ENCODE data around the gene ARSK.

ARSK gene

GRCh38 chr5:95520206-95520605 lies 34.7 kb upstream of the ARSK start:
- Histone ChIP-seq H4K20me1 (ENCODE audit: insufficient read depth, low read length) (no peaks in the 10 kb centered on the region), H2AFZ (ENCODE audit: low read length) (no peak overlapping the region), H3K4me2 (ENCODE audit: low read length) (no peak overlapping the region), H3K4me3 (ENCODE audit: low read depth, low read length, poor library complexity, severe bottlenecking) (no peak overlapping the region), H3K79me2 (ENCODE audit: insufficient read depth, low read length) (no peaks in the 10 kb centered on the region), H3K9me2 (ENCODE audit: low read depth, low read length) (no peaks in the 10 kb centered on the region), H3K9me3 (ENCODE audit: low read length) (no peaks in the 10 kb centered on the region), H3K4me1 (ENCODE audit: insufficient read depth, low read length, severe bottlenecking) (no peaks in the 10 kb centered on the region), H3K9ac (ENCODE audit: low read length) (no peak overlapping the region), H3F3A (ENCODE audit: insufficient read depth, low read length) (no peaks in the 10 kb centered on the region), H3K27ac (ENCODE audit: low read depth, low read length, poor library complexity, severe bottlenecking) (no peak overlapping the region), H3K27me3 (ENCODE audit: insufficient read depth, low read length) (no peaks in the 10 kb centered on the region), H3K36me3 (ENCODE audit: insufficient read depth, low read length) (peaks cover 85% of the 10 kb centered on the region)
- TF ChIP-seq EZH2 (IDR thresholded peaks at IDR 0.05; ENCODE audit: borderline replicate concordance, low read length) = no peak
- TF ChIP-seq CTCF (IDR thresholded peaks at IDR 0.05; ENCODE audit: low read length) = no peak

- H3K27me3 ChIP-seq (ENCODE audit: insufficient read depth, low read length) = no peaks in the 10 kb centered on the region
- H3K4me3 ChIP-seq (ENCODE audit: low read depth, low read length, poor library complexity, severe bottlenecking) = no peak overlapping the region
- H3K36me3 ChIP-seq (ENCODE audit: insufficient read depth, low read length) = peaks cover 88% of the 10 kb centered on the region
Observed at GRCh38 chr5:95524423-95524822, 30.5 kb upstream of the ARSK start.

GRCh38 chr5:95526871-95527270 lies 28.0 kb upstream of the ARSK start:
- Histone ChIP-seq H4K20me1 (ENCODE audit: insufficient read depth, low read length) (no peaks in the 10 kb centered on the region), H3F3A (ENCODE audit: insufficient read depth, low read length) (no peaks in the 10 kb centered on the region; the same call in 1 of the 2 replicates), H3K36me3 (ENCODE audit: insufficient read depth, low read length) (peaks cover 84% of the 10 kb centered on the region), H3K9me2 (ENCODE audit: low read depth, low read length) (no peaks in the 10 kb centered on the region), H3K4me2 (ENCODE audit: low read length) (no peak overlapping the region), H3K4me3 (ENCODE audit: low read depth, low read length, poor library complexity, severe bottlenecking) (no peak overlapping the region), H3K27ac (ENCODE audit: low read depth, low read length, poor library complexity, severe bottlenecking) (no peak overlapping the region), H3K9ac (ENCODE audit: low read length) (no peak overlapping the region), H3K4me1 (ENCODE audit: insufficient read depth, low read length, severe bottlenecking) (no peaks in the 10 kb centered on the region), H2AFZ (ENCODE audit: low read length) (no peak overlapping the region), H3K79me2 (ENCODE audit: insufficient read depth, low read length) (no peaks in the 10 kb centered on the region), H3K27me3 (ENCODE audit: insufficient read depth, low read length) (no peaks in the 10 kb centered on the region), H3K9me3 (ENCODE audit: low read length) (no peaks in the 10 kb centered on the region)
- TF ChIP-seq EZH2 (IDR thresholded peaks at IDR 0.05; ENCODE audit: borderline replicate concordance, low read length) (no peak), CTCF (IDR thresholded peaks at IDR 0.05; ENCODE audit: low read length) (no peak)

More at GRCh38 chr5:95524423-95524822, 30.5 kb upstream of the ARSK start:
- Histone ChIP-seq H2AFZ (ENCODE audit: low read length) (no peak overlapping the region), H3K27ac (ENCODE audit: low read depth, low read length, poor library complexity, severe bottlenecking) (no peak overlapping the region), H3F3A (ENCODE audit: insufficient read depth, low read length) (no peaks in the 10 kb centered on the region; the same call in 1 of the 2 replicates), H3K4me1 (ENCODE audit: insufficient read depth, low read length, severe bottlenecking) (no peaks in the 10 kb centered on the region), H3K9me3 (ENCODE audit: low read length) (no peaks in the 10 kb centered on the region), H4K20me1 (ENCODE audit: insufficient read depth, low read length) (no peaks in the 10 kb centered on the region), H3K4me2 (ENCODE audit: low read length) (no peak overlapping the region), H3K9me2 (ENCODE audit: low read depth, low read length) (no peaks in the 10 kb centered on the region), H3K79me2 (ENCODE audit: insufficient read depth, low read length) (no peaks in the 10 kb centered on the region), H3K9ac (ENCODE audit: low read length) (no peak overlapping the region)
- TF ChIP-seq EZH2 (IDR thresholded peaks at IDR 0.05; ENCODE audit: borderline replicate concordance, low read length) (no peak), CTCF (IDR thresholded peaks at IDR 0.05; ENCODE audit: low read length) (no peak)

All from OCI-LY1 (cell line).